HepG2 (cell line): Measurements from ENCODE around the gene REM2. TPM values are rescaled to one million over a fixed set of nuclear protein-coding genes. Genes with fewer than 3 reads are reported as not detected.

Experiments
- CAMTA2 ChIP-seq: sonication (generic); formaldehyde crosslinking; IDR thresholded peaks from 2 replicates; pipeline ENCODE4 v1.4.0; 2020; ENCODE audit warnings: mild to moderate bottlenecking, missing genetic modification reagents, borderline replicate concordance
- EP300 ChIP-seq, 3 experiments: sonication (generic) in 1 of 3; formaldehyde crosslinking in 1 of 3; IDR thresholded peaks; 2 replicates each; pipeline versions ENCODE4 v1.5.1 to v1.6.1; 2011 to 2020; ENCODE audit warnings: low read depth in 2 of 3, low read length in 2 of 3, borderline replicate concordance in 1 of 3, improper control_type of control experiment in 1 of 3, mild to moderate bottlenecking in 1 of 3, missing genetic modification reagents in 1 of 3, moderate library complexity in 1 of 3
- FOXC1 ChIP-seq: sonication (generic); formaldehyde crosslinking; IDR thresholded peaks from 2 replicates; pipeline ENCODE4 v1.8.0; 2022; ENCODE audit warnings: mild to moderate bottlenecking, missing genetic modification reagents, borderline replicate concordance
- HNRNPL ChIP-seq: fragments of 200-400 bp; formaldehyde crosslinking; IDR thresholded peaks from 2 replicates; pipeline ENCODE4 v1.6.1; 2017; ENCODE audit warnings: mild to moderate bottlenecking, low read depth, low read length
- JUN ChIP-seq: sonication (generic); formaldehyde crosslinking; IDR thresholded peaks from 2 replicates; pipeline ENCODE4 v1.4.0; 2020; ENCODE audit warnings: mild to moderate bottlenecking, missing genetic modification reagents
- PREB ChIP-seq: sonication (generic); formaldehyde crosslinking; IDR thresholded peaks from 2 replicates; pipeline ENCODE4 v1.4.0; 2020; ENCODE audit warnings: missing genetic modification reagents
- RBAK ChIP-seq: sonication (generic); formaldehyde crosslinking; IDR thresholded peaks from 2 replicates; pipeline ENCODE4 v1.5.1; 2020; ENCODE audit warnings: mild to moderate bottlenecking, missing genetic modification reagents
- REPIN1 ChIP-seq: sonication (generic); formaldehyde crosslinking; IDR thresholded peaks from 2 replicates; pipeline ENCODE4 v1.8.0; 2022; ENCODE audit warnings: missing genetic modification reagents, low read depth, mild to moderate bottlenecking, borderline replicate concordance
- RFXAP ChIP-seq: sonication (generic); formaldehyde crosslinking; IDR thresholded peaks from 2 replicates; pipeline ENCODE4 v1.4.0; 2020; ENCODE audit warnings: missing genetic modification reagents, borderline replicate concordance
- SCMH1 ChIP-seq: sonication (generic); formaldehyde crosslinking; IDR thresholded peaks from 2 replicates; pipeline ENCODE4 v1.9.0; 2021; ENCODE audit warnings: missing genetic modification reagents, mild to moderate bottlenecking, borderline replicate concordance
- ZFP36L1 ChIP-seq: sonication (generic); formaldehyde crosslinking; IDR thresholded peaks from 2 replicates; pipeline ENCODE4 v1.8.0; 2022; ENCODE audit warnings: mild to moderate bottlenecking, missing genetic modification reagents, moderate library complexity
- ZFP62 ChIP-seq: sonication (generic); formaldehyde crosslinking; IDR thresholded peaks from 2 replicates; pipeline ENCODE4 v1.4.0; 2020; ENCODE audit warnings: missing genetic modification reagents
- ZIK1 ChIP-seq: sonication (generic); formaldehyde crosslinking; IDR thresholded peaks from 2 replicates; pipeline ENCODE4 v1.5.0; 2020; ENCODE audit warnings: mild to moderate bottlenecking, low read depth, missing genetic modification reagents, borderline replicate concordance
- ZNF124 ChIP-seq: sonication (generic); formaldehyde crosslinking; IDR thresholded peaks from 2 replicates; pipeline ENCODE4 v1.4.0; 2020; ENCODE audit warnings: missing genetic modification reagents
- ZNF281 ChIP-seq: sonication (generic); formaldehyde crosslinking; IDR thresholded peaks from 2 replicates; pipeline ENCODE4 v1.4.0; 2020; ENCODE audit warnings: missing genetic modification reagents, borderline replicate concordance
- ZNF672 ChIP-seq: sonication (generic); formaldehyde crosslinking; IDR thresholded peaks from 2 replicates; pipeline ENCODE4 v1.8.1; 2022; ENCODE audit warnings: missing genetic modification reagents
- ZSCAN21 ChIP-seq: sonication (generic); formaldehyde crosslinking; IDR thresholded peaks from 2 replicates; pipeline ENCODE4 v1.8.0; 2022; ENCODE audit warnings: mild to moderate bottlenecking, missing genetic modification reagents, moderate library complexity, borderline replicate concordance
- polyA plus RNA-seq, 8 experiments: library from polyadenylated mRNA; depleted of rRNA in 3 of 8; stranded (reverse) in 7 of 8; unstranded in 1 of 8; fragments of >200 nt; fragmentation: Illumina TruSeq in 4 of 8; extraction: Trizol in 4 of 8; gene quantifications; 2 replicates each; pipeline versions ENCODE4 v1.2.1 to v1.2.3, GENCODE V29; 2011 to 2016; ENCODE audit warnings: low read depth in 4 of 8, missing spikeins in 1 of 8, mixed read lengths in 1 of 8; ENCODE audit not compliant: insufficient read depth in 1 of 8
- total RNA-seq, 5 experiments: library from RNA; depleted of rRNA; stranded (reverse); fragments of >200 nt; fragmentation: Illumina TruSeq; extraction: Trizol; gene quantifications; 2 replicates each; pipeline ENCODE4 v1.2.3, GENCODE V29; 2016; ENCODE audit warnings: low read depth in 1 of 5
- TF ChIP-seq, protein P1 (sequence below): sonication (generic); formaldehyde crosslinking; IDR thresholded peaks from 2 replicates; pipeline ENCODE4 v1.4.0; 2020; ENCODE audit warnings: missing genetic modification reagents
- TF ChIP-seq, protein P2 (sequence below): sonication (generic); formaldehyde crosslinking; IDR thresholded peaks from 2 replicates; pipeline ENCODE4 v1.8.0; 2022; ENCODE audit warnings: mild to moderate bottlenecking, missing genetic modification reagents, borderline replicate concordance

The REM2 gene
- total and polyA plus RNA-seq, 2 of the 13 experiments (the other 11 are each of a cell fraction or from before 2014, with no cell fraction given), result 0.20 TPM; not detected in 1

GRCh38 chr14:22852940-22853767, 29.9 kb upstream of the REM2 start (continued):
- TF ChIP-seq EP300 (IDR thresholded peaks at IDR 0.05; ENCODE audit: low read depth in 2 of 2, low read length in 2 of 2) (no peak), EP300 (CRISPR knock-in tag; IDR thresholded peaks at IDR 0.05; ENCODE audit: borderline replicate concordance) (peak; percentile 61; the same call in 1 of the 2 replicates), JUN (CRISPR knock-in tag) (peak; percentile 86), ZNF124 (CRISPR knock-in tag) (peak; percentile 84), ZSCAN21 (CRISPR knock-in tag) (peak; percentile 89; the same call in 1 of the 2 replicates), HNRNPL (peak; percentile 97), ZNF672 (CRISPR knock-in tag) (no peak), RFXAP (CRISPR knock-in tag) (peak; percentile 67; the same call in 1 of the 2 replicates), REPIN1 (CRISPR knock-in tag) (peak; percentile 98), ZIK1 (CRISPR knock-in tag) (peak; percentile 92; the same call in 1 of the 2 replicates), CAMTA2 (peak; percentile 51; the same call in 1 of the 2 replicates), PREB (no peak), ZNF281 (CRISPR knock-in tag) (no peak), SCMH1 (CRISPR knock-in tag) (no peak), ZFP62 (CRISPR knock-in tag) (no peak), ZFP36L1 (CRISPR knock-in tag) (peak; percentile 89), FOXC1 (peak; percentile 99), RBAK (CRISPR knock-in tag) (no peak)
- TF ChIP-seq, protein P1, sequence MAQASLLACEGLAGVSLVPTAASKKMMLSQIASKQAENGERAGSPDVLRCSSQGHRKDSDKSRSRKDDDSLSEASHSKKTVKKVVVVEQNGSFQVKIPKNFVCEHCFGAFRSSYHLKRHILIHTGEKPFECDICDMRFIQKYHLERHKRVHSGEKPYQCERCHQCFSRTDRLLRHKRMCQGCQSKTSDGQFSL, result peak; percentile 89
- TF ChIP-seq, protein P2, sequence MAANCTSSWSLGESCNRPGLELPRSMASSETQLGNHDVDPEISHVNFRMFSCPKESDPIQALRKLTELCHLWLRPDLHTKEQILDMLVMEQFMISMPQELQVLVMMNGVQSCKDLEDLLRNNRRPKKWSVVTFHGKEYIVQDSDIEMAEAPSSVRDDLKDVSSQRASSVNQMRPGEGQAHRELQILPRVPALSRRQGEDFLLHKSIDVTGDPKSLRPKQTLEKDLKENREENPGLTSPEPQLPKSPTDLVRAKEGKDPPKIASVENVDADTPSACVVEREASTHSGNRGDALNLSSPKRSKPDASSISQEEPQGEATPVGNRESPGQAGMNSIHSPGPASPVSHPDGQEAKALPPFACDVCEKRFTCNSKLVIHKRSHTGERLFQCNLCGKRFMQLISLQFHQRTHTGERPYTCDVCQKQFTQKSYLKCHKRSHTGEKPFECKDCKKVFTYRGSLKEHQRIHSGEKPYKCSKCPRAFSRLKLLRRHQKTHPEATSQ (CRISPR knock-in tag), result peak; percentile 93
